Left hindlimb (tissue), 1 donor: ENCODE measurements around the gene EFCAB14.
A peak's percentile ranks its signal among the peaks of the same experiment; 100 is the strongest.
"Not testable (repeated sequence)": the region's sequence is repeated elsewhere in the genome, so short reads cannot be mapped to it uniquely, and the experiment has no call there.

Source experiments
- DNase-seq: peaks from one replicate; pipeline ENCODE4 v3.0.0-alpha.2; 2018

The EFCAB14 gene

DNA sequence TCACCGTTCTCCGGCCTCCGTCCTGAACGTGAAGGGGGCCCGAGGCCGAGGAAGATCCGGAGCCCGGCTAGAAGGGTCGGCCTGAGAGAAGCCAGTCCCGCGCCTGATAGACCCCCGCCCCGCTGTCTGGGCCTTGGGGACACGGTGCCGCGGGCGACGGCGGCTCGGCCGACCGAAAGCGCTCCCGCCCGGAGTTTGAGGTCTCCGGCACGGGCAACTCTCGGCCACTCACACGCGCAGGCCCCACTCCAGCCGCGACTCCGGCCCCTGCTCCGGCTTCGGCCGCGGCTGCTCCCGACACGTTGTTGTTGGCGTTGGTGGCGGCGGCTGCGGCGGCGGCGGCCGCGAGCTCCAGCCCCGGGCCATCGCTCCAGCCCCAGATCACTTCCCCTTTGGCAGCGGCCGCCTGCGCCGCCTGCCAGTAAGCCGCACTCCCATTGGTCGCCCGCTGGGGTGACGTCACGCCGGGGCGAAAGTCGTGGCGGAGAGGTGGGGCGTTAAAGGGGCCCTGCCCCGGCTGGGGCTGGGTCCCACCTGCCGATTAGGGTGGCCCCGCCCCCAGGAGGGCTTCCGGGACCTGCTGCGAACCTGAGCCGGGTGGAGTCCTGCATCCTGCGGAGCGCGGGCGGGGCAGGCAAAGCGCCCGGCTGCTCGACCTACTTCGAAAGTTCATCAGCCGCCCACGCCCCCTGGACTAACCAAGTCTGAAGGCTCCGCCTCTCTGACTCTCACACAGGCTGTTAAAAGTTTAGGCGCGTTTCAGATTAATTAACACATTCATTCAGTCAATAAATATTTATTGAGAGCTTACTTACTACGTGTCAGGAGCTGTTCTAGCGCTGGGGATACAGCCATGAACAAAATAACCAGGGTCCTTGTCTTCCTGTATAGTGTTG lies at the start of gene EFCAB14:
EFCAB14 (minus strand) TSS at position 388 of the 896 bp plus-strand sequence. CDS start 1,027 bp downstream, outside the sequence.
- peak; percentile 96 for DNase-seq

DNA sequence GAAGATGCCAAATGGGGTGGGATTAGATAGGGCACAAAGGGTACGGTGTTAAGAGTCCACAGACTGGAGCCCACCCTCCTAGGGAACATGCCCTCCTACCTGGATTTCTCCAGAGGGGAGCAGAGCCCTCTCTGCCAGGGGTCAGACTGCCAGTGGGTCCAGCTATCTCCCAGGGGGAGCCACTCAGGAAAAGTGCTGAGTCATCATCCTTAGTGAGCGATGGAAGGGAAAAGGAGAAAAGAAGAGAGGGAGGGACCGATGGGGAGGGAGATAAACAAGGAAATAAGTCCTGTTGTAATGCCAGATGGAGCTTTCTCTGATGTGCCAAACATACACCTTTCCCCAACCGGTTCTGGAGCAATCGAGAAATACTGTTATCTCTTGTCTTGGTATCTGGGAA lies 49.5 kb upstream of the EFCAB14 start:
- no peak for DNase-seq

- no peak for DNase-seq
These were observed 48.9 kb upstream of the EFCAB14 start for GRCh38 chr1:46767649-46768282.

- no peak for DNase-seq
These were observed 45.5 kb upstream of the EFCAB14 start for GRCh38 chr1:46764402-46764801.

- DNase-seq = no peak
These were observed 42.8 kb upstream of the EFCAB14 start for GRCh38 chr1:46761740-46762139.

GRCh38 chr1:46760558-46761166 lies 41.7 kb upstream of the EFCAB14 start:
- no peak for DNase-seq

- no peak for DNase-seq
These were observed 39.1 kb upstream of the EFCAB14 start for GRCh38 chr1:46757956-46758528.

DNA sequence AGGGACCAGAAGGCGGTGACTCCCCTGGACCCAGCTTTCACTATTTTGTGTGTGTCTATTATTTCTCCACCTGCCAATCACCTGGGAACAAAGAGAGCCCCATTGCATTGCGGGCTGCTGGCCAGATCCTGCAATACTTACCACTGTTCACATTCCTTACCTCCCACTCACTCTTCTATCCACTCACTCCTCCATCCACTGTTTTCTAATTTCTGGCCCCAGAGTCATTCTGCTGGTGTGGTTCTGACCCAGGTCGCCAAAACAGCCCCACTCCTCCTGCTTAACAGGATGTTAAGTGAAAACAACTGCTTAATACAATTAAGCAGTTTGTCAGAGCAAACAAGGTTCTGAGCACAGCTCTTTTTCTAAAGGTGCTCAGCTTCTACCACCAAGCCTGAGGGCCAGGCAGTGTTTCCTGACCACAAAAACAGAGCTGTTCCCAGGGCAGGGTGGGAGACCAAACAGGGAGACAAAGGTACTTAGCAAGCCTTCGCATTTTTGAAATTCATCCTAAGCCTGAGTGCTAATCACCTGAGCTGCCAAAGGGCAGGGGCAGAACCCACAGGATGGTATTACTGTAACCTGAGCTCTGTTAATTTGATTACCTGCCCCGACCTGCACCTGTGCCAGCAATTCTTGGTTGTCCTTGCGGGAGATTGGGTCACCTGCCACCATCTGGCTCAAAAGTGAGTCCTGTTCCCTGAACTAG lies 38.5 kb upstream of the EFCAB14 start:
- DNase-seq = no peak

- DNase-seq = no peak
These were observed 36.2 kb upstream of the EFCAB14 start for GRCh38 chr1:46755121-46755520.

DNA sequence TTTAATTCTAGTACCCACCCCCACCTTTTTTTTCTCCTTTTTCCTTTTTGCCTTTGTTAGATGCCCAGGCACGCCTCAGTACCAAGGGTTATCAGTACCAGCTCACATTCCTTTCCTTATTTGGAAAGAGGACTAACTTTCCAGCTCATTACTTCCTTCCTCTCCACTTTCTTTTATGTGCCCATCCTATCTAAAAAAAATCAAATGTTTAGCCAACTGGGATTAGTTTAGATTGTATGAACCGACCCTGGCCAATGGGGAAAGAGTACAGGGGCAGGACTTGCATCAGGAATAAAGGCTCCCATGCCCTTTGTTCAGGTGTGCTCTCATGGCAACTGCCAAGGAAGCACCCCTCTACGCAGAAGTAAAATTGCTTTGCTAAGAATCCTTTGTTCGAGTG lies 35.8 kb upstream of the EFCAB14 start:
- DNase-seq = not testable (repeated sequence)

DNA sequence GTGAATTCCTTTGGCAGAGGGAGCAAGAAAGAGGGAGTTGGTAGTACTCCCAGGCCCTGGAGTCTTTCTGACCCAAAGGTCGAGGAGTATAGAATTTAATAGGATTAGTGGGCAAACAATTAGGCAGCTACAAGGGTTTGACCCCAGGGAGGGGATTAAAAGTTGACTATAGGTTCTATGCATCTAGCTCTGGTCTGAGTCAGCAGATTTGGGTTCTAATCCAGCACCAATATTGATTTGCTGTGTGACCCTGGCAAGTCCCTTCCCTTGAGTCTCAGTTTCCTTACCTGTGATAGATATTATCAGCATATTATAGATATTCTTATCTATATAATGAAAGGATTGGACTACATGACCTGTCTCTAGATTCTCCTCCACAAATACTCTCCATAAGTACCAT lies 35.1 kb upstream of the EFCAB14 start:
- no peak for DNase-seq

- DNase-seq = no peak
These were observed 31.0 kb upstream of the EFCAB14 start for GRCh38 chr1:46749921-46750404.

- DNase-seq = no peak
These were observed 30.5 kb upstream of the EFCAB14 start for GRCh38 chr1:46749404-46749803.

DNA sequence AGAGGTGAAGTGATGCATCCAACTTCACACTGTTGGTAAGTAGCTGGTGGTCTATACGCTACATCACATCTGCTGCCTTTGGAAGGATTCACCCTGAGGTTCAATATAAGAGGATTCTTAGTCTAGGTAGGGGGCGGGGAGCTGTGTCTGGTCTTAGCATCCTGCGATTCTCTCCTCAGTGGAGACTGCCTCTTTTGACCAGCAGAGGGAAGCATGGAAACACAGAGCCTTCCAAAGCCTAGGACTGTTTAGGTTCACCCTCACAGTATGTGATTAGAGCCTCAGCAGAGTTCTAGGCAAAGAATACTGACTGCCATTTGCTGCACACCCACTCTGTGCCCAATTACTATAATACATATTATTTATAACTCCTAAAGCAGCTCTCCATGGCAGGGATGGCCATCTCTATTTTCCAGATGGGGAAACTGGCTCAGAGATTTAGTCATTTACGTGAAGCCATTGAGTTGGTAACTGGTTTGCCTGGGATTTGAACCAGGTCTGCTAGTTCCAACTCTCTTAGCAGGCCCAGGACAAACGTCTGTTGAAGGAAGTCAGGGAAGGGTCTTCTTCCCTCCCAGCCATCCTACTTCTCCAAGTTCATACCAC lies 28.9 kb upstream of the EFCAB14 start:
- DNase-seq = no peak

DNA sequence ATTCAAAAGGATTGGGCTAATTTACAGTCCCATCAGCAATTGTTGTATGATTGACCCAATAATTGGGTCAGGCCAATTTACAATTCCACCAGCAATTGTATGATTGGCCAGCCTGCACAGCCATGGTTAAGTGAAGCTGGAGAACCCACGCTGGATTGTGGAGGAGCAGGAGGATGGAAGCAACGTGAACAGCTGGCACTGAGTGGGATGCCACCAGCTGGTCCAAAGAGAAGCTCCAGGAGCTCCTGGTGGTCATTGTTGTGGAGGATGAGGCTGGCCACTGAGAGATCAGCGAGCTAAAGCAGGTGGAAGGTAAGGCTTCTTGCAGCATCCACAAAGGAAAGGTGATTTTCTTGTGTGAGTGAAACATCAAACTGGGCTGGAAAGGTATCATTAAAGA lies 23.2 kb upstream of the EFCAB14 start:
- DNase-seq = no peak

DNA sequence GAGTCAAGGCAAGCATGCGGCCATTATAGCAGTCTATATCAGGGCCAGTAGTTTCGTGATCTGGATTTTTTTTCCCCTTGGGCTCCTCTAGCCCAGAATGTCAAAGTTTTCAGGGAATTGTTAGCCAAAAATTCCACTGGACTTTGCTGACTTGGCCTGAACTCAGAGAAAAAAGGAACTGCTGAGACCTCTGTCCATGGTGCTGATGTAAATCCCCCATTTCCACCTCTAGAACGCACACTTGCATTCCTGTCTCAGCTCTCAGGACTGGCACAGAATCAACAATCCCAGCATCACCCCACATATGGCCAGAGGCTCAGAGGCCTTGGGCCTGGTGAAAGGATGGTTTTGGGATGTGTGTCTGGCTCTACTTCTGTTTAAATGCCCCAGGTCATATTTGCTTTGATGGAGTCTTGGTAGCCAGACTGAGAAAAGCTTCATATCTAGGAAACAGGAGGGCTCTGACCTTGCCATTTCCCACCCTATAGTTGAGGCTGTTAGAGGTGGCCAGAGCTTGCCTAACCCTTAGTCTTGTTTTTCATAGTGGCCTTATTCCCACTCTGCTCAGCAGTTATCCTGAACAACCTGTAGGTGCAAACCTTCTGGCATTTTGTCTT lies 16.9 kb upstream of the EFCAB14 start:
- DNase-seq = peak; percentile 47

DNA sequence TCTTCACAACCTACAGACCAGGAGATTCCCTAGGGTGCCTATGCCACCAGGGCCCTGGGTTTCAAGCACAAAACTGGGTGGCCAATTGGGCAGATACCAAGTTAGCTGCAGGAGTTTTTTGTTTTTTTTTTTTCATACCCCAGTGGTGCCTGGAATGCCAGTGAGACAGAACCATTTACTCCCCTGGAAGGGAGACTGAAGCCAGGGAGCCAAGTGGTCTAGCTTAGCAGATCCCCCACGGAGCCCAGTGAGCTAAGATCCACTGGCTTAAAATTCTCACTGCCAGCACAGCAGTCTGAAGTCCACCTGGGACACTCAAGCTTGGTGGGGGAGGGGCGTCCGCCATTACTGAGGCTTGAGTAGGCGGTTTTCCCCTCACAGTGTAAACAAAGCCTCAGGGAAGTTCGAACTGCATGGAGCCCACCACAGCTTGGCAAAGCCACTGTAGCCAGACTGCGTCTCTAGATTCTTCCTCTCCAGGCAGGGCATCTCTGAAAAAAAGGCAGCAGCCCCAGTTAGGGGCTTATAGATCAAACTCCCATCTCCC lies 9.5 kb upstream of the EFCAB14 start:
- DNase-seq = not testable (repeated sequence)

DNA sequence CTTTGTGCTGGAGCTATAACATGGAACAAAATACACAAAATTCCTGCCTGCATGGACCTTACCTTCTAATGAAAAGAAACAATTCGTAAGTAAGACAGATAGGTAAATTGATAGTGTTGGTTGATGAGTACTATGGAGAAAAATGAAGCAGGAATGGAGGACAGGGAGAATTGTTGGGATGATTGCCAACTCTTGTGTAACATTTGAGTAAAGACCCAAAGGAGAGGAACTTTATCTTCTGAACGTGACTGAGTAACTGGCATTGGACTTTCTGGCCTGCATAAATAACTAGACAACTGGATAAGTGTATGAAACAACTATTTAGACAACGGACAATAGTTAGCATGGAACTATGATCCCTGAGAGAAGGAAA lies 6.8 kb upstream of the EFCAB14 start:
- no peak for DNase-seq

- peak; percentile 67 for DNase-seq
These were observed 6.2 kb upstream of the EFCAB14 start for GRCh38 chr1:46724991-46725735.

GRCh38 chr1:46723901-46724300 lies 5.0 kb upstream of the EFCAB14 start:
- DNase-seq = no peak
